HTERT RPE-1 (cell line): ENCODE measurements around the gene STX7.
"Not testable (repeated sequence)": the region's sequence is repeated elsewhere in the genome, so short reads cannot be mapped to it uniquely, and the experiment has no call there.

ENCODE experiments used
- in situ Hi-C: fragments of 300-500 bp; cut with MboI; formaldehyde crosslinking; loops from 4 replicates; pipeline ENCODE4 v1.14.3; 2020; ENCODE audit warnings: low sequenced_read_pairs

STX7 gene, protein sequence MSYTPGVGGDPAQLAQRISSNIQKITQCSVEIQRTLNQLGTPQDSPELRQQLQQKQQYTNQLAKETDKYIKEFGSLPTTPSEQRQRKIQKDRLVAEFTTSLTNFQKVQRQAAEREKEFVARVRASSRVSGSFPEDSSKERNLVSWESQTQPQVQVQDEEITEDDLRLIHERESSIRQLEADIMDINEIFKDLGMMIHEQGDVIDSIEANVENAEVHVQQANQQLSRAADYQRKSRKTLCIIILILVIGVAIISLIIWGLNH

DNA sequence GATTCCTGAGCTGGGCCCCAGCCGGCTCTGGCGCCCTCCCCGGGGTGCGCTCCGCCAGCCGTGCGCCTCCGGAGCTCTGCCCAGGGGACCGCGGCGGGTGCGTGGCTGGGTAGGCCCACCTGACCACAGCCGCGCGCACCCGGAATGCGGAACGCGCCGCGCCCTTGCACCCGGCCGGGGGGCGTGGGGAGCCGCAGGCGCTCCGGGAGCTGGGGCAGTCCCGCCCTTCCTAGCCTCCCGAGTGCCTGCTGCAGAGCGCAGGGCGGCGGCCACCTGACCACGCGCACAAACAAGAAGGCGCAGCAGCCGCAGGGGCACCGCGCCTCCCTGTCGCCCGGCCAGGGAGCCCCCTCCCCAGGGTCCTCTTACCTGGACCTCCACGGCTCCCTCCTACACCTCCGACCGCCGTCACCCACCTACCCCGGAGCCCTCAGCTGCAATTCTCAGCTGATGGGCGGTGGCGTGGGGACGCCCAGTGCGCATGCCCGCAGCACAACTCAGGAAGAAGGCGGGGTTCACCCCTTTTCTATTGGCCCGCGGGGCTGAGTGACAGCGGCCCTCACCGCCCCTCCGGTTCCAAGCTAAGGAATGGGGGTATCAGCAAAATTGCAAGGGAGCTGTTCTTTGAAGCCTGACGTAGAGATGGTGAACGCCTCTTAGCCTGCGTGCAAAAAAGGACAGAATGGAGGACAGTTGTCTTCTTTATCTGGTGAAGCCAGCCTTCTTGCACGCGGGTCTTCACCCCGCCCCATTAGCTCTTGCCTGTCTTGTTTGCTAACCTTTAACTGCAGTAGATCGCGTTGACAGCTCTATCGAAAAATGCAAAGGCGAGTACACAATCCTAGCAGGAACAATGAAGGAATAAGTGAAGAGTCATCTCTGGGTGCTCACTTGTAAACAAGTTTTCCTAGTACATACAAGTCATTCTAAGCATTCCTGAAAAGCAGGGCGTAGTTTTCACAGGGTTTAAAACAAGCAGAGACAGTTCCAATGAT is at the start of gene STX7:
Gene STX7 (minus strand): TSS at position 479 of the 995 bp plus-strand sequence. CDS start 9,586 bp downstream, outside the sequence.
- in situ Hi-C loops = no loop called here

DNA sequence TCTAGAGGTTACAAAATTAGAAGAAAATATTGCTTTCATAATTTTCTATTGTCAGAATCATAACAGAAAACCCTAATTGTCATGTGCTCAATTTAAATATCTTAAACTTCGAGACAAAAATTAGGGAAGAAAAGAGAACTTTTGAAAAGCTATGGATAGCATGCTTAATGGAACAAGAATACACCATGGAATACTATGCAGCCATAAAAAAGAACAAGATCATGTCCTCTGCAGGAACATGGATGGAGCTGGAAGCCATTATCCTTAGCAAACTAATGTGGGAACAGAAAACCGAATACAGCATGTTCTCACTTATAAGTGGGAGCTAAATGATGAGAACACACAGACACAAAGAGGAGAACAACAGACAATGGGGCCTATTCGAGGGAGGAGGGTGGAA is 47.2 kb upstream of the STX7 start:
- in situ Hi-C loops = not testable (repeated sequence)

DNA sequence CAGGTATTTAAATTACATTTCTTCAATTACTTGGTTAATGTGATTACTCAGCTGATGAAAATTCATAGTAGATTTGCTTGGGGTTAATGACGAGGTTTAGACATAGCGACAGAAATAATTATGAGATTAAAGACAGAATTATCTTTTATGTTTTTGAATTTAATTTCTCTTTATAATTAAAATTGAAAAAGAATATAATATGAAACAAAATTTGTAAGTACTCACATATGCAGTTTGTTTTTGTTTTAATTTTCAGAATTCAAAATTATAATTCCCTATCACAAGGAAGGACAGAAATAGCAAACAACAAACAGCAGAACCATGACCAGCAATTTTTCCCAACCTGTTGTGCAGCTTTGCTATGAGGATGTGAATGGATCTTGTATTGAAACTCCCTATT is 39.5 kb upstream of the STX7 start, which contains the start of gene TAAR8:
Gene TAAR8 (plus strand): TSS at position 301 of the 400 bp plus-strand sequence. CDS start 21 bp downstream, at position 322.
- in situ Hi-C loops = no loop called here

DNA sequence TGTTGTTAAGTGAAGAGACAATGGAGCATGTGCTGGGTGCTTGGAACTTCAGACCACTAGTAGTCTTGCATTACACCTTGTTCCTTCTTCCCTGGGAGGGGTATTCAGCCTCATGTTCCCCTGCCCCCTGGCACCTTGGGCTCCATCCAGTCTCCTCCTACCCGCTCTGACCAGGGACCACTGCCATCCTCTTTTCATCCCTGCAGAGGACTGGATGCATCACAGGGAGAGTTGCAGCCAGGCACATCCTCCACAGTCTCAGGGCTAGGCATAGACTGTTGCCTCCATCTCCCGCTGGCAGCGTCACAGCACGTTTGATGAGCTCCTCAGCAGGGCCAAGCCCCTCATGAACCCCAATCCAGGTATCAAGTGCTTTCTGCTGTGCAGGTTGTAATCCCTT is 38.3 kb upstream of the STX7 start:
- in situ Hi-C loops = no loop called here

DNA sequence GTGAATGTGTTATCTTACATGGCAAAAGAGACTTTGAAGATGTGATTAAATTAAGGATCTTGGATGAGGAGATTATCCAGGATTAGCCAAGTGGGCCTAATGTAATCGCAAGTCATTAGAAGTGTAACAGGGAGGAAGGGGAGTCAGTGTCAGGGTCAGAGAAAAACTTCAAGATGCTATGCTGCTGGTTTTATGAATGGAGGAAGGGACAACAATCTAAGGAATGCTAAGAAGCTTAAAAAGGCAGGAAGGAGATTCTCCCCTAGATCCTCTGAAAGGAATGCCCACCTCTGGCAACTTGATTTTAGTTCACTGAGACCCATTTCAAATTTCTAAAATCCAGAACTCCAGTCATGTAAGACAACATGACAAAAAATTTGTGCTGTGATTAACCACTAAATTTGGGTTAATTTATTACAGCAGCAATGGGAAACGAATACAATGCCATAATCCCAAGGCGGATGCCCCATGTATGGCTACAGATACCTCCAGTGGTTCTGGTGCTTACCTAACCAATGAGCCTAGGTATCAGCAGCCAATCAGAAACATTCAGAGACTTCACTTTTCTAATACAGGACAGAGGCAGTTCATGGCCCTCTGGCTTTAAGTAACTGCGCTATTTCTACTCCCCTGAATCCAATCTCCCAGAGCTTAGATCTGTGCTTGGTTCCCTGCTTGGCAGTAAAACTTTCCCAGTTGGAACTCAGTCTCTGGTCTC is 36.0 kb upstream of the STX7 start:
- in situ Hi-C loops = no loop called here

DNA sequence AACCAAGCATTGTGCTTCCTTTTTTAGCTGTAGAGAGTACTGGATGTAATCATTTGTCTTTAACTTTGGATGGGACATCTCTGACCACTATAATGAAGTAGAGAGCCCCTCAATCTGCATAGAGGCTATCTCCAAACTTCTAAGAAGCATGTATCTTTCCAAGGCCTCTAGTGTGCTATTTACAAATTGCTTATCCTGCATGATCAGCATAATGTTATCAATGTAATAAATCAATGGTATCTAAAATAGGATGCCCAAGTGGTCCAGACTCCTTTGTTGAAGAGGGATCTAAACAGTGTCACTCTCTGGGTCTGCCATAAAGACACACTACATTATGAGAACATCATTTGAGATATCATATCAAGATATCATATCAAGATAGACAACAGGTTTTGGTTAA is 31.9 kb upstream of the STX7 start:
- in situ Hi-C loops = no loop called here

DNA sequence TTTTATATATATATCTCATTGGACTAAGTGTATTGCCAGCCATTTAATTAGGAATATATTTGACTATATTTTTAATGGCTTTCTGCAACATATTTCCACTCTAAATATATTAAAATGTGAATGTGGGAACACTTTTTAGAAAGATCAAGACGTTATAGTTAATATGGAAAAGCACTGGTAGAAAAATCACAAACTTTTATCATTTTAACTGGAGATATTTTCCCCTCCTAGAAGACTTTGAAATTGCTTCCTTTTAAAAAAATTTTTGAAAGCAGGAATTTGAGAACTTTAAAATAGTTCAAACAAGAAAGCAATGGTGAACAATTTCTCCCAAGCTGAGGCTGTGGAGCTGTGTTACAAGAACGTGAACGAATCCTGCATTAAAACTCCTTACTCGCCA is 25.1 kb upstream of the STX7 start, which contains the start of gene TAAR9:
Gene TAAR9 (plus strand): TSS at position 301 of the 400 bp plus-strand sequence. CDS start 13 bp downstream, at position 314.
- in situ Hi-C loops = no loop called here

DNA sequence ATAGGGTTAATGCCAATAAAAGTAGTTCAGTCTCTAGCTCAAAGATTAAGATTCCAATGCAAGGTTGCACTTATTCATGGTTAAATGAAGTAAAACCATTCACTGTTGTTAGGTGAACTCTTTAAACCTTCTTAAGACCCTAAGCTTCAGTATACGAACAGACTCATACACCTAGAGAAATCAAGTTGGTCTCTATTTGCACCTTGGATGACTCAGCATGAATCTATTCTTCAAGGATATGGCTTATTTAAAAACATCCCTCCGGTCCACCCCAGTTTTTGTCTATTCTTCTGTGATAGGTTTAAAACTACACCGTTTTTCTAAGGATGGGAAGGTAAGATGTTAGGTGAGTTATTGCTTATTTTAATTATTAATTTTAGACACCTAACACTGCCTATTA is 24.2 kb upstream of the STX7 start:
- in situ Hi-C loops = no loop called here

DNA sequence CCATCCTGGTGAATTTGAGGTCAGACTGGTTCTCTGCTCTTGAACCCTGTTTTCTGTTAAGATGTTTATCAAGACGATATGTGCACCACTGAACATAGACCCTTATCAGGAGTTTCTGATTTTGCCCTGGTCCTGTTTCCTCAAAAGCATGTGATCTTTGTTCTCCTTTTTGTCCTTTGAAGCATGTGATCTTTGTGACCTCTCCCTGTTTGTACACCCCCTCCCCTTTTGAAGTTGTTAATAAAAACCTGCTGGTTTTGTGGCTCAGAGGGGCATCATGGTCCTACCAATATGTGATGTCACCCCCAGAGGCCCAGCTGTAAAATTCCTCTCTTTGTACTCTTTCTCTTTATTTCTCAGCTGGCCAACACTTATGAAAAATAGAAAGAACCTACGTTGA is 21.6 kb upstream of the STX7 start:
- in situ Hi-C loops = not testable (repeated sequence)

DNA sequence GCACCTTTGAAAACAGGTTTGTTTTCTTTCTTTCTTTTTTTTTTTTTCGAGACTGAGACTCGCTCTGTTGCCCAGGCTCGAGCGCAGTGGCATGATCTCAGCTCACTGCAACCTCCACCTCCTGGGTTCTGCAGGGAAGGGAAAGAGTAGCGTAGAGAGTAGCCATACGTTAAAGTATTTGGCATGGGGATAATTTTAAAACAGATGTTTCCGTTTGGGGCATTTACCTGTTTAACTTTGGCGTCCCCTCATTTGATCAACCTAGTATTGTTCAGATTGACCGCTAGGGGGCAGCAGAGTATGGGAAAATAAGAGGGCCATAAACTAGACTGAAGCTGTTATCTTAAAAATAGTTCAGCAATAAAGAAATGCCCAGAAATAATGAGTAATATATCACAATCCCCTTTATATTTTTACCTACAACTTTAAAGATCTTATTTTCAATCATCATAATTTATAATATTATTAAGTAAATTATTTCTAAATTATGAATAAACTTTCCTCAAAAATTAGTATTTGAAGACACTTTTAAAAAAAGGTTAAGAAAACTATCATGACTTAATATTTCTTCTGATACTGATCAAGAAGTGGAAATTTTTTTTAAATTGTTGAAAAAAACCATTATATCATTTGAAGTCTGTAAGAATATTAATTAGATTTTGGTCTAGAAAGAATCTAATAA is 17.5 kb upstream of the STX7 start:
- in situ Hi-C loops = no loop called here

DNA sequence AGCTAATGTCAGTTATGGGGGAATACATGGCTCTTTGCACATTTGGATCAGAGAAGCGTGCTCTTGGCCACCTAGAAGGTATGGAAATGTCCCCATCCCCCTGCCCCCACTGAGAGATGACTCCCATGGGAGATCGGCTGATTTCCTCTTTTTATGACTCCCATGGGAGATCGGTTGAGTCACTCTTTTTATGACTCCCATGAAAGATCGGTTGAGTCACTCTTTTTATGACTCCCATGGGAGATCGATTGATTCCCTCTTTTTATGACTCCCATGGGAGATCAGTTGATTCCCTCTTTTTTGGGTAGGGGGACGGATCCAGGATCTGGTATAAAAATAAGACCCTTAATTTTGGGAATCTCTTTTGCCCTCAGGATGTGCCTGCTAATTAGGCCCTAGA is 14.9 kb upstream of the STX7 start:
- in situ Hi-C loops = no loop called here

DNA sequence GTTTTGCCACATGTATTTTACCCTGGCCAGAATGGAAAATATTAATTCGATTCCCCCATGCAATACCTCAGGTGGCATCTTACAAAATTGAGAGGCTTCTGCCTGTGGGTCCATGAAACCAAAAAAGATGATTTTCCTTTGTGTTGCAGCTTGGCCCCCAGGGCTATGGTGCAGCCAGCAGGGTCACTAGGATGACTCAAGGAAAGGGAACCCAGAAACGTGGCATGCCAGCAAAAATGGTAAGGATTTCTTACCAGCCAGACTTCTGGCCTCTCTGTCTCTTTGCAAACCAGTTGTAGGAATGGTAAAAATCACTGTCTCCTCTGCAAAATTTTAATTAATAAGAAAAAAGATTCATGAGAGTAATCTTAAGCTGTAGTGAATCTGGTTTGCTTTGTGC is 13.5 kb upstream of the STX7 start:
- in situ Hi-C loops = no loop called here

DNA sequence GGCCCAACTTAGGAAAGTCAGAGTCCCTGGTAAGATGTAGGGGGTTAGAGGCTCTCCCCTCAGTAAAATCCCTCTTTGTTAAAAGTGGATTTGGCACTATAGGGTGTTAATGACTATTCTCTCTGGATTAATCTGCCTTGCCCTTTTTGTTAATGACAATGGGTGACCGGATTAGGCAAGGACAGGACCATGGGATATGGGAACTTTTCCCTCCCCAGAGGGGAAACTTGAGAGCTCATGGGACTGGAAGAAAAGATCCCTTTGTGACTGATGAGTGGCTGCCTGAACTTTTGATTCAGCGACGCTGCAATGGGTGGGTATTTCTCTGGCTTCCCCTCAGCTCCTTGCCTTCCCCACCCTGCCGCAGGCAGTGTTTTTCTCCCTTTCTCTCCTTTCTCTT is 12.9 kb upstream of the STX7 start:
- in situ Hi-C loops = no loop called here

DNA sequence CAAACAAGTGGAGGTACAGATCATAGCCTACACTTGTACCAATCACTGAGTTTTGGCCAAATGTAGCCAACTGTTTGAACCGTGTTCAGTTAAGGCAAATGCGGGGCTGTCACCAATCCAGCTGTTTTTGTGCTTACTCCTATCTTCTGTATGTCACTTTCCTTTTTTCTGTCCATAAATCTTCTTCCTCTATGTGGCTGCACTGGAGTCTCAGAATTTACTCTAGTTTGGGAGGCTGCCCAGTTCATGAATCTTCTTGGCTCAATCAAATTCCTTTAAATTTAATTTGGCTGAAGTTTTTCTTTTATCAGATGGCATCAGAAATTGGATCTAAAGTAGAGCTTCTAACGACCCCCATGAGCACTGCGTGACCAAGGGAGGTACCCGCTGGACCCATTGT is 11.7 kb upstream of the STX7 start:
- in situ Hi-C loops = no loop called here

DNA sequence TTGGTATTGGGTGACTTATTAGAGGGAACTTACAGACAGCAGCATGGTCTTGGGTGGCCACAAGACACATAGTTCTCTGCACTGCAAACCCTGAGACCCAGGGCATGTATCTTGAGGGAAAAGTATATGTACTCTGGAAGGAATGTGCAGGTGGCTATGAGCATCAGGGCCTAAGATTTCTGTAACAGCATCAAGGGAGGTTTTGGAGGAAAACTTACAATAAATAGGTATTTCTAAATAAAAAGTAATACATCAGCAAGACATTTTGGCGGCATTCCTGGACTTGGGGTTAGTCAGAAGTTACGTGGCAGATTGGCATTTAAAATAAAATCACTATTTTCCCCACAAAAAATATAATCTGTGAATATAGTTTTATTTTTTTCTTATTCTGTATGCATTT is 8.0 kb upstream of the STX7 start:
- in situ Hi-C loops = no loop called here

DNA sequence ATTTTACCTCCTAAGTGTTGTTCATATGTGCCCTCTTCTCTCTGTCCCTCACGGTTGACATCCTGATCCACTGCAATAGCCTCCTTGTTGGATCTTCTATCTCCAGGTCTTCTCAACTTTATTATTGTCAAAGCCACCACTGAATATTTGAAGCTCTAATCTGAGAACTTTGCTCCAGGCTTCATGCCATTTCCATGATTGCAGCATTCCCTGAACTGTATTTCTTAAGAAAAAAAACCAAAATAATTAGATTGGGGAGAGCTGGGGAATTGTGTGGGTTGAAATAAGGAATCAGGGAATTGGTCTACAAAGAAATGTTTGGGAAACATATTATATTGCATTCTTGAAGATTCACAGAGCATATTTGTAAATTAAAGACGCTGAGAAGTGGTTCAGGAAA is 2.5 kb upstream of the STX7 start:
- in situ Hi-C loops = no loop called here

DNA sequence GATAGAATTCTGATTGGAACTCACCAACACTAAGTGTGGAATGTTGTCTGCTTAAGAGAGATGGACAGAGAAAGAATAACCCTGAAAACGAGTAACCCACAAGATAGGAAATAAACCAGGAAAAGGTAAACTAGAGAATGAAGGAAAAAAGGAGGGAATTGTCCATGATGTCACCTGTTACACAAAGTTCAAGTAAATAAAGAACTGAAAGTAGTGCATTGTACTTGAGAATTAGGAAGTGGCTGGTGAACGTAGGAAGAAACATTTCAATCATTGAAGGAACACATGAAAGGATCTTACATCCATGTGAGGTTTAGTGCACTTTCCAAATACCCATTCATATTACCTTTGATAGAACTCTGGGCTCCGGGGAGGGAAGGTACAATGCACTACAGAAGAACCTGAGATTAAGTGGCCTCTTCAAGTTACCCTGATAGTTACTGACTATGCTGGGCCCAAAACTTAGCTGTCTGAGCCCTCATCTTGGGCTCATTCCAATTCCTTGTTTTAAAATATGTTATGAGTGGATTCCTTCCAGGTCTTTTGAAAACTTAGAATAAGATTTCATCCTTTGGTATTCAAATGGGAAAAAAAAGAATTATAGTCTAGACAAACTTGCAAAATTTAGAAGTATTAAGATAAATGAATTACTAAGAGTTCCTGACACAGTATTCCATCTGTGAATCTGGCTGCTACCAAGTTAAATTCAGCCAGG is 1.1 kb upstream of the STX7 start:
- in situ Hi-C loops = no loop called here

DNA sequence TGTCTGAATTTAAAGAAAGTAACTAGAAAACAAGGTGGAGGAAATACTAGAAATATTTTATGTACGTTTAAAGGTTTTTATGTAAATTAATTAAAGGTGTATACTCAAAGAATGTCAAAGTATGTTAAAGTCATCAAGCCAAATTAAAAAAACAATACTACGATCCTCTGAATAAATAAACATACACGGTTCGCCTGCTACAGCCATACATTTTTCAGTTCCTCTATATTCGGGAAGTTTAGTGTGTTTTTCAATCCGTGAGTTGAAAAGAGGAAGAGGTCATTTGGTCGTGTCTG is 626 bp downstream of the STX7 start:
- in situ Hi-C loops = no loop called here

DNA sequence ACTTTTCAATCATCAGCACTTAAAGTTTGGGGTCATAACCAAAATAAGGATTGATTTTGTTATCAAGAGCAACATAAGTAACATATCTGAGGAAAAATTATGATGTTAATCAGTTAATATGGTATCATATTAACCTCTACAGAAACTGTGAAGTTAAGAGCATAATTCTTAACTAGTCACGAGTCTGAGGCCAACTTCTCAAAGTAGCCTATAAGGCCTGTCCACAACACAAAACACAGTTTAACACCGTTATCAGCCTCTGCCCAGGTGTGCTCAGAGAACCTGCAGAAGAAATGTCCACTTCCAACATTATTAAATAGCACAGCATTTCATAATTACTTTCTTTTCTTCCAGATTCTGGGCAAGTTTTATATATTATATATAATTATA is 1.1 kb downstream of the STX7 start:
- in situ Hi-C loops = no loop called here

DNA sequence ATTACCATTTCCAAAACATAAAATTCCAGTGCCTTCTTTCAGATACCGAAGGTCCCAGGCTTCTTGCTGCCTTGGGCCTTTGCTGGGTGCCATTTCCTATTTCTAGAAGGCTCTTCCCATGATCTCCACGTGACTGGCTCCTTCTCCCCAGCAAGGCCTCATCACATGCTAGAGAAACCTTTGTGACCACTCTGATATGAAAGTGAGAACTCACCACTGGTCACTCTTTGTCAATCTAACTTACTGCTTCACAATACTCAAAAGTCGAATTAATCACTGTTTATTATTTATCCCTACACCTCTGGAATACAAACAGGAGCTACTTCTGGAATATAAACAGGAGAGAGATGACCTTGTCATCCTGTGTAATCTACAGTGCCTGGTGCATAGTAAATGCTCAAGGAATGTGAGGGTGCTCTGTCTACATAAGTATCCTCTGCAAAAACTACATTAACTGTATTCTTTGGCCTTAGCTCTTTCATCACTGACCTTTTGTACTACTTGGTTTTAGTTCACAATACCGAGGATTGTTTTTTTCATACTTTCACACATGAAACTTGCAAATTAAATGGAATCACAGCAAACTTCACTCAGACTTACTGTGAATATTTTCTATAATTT is 1.6 kb downstream of the STX7 start:
- in situ Hi-C loops = no loop called here
